Esophagus muscularis mucosa (tissue), 4 donors: Measurements from ENCODE around the gene MESP2. TPM values are rescaled to one million over a fixed set of nuclear protein-coding genes. Genes with fewer than 3 reads are reported as not detected.

ENCODE experiments used
- DNase-seq: peaks from one replicate; pipeline ENCODE4 v3.0.0-alpha.2; 2017; ENCODE audit errors: extremely low spot score
- H3K27ac ChIP-seq, 4 donors: fragments of 200-600 bp; sonication (generic); replicated peaks in 1 of 4; 1 replicate in 3 of 4; 2 replicates in 1 of 4; pipeline ENCODE4 v1.5.1; 2016 to 2019; ENCODE audit warnings: mild to moderate bottlenecking in 1 of 4
- H3K27me3 ChIP-seq, 4 donors: fragments of 200-600 bp; sonication (generic); one replicate each; pipeline versions ENCODE4 v1.5.1 to v1.6.0; 2016 to 2019
- H3K36me3 ChIP-seq, 4 donors: fragments of 200-600 bp; sonication (generic); one replicate each; pipeline ENCODE4 v1.5.1; 2016 to 2019
- H3K4me1 ChIP-seq, 4 donors: fragments of 200-600 bp; sonication (generic); one replicate each; pipeline ENCODE4 v1.5.1; 2016 to 2019
- H3K4me3 ChIP-seq, 4 donors: fragments of 200-600 bp; sonication (generic); 1 replicate in 2 of 4; 2 replicates in 2 of 4; pipeline ENCODE4 v1.5.1; 2016 to 2019; ENCODE audit warnings: mild to moderate bottlenecking in 4 of 4, moderate library complexity in 1 of 4
- H3K9me3 ChIP-seq, 4 donors: fragments of 200-600 bp; sonication (generic); 1 replicate in 3 of 4; 2 replicates in 1 of 4; pipeline ENCODE4 v1.5.1; 2016 to 2019
- CTCF ChIP-seq, 3 experiments: fragments of 200-600 bp in 2 of 3; fragments of 450-650 bp in 1 of 3; sonication (generic) in 2 of 3; IDR thresholded peaks; one replicate each; pipeline ENCODE4 v1.5.1; 2017 to 2019; ENCODE audit warnings: antibody characterized with exemption in 3 of 3, mild to moderate bottlenecking in 2 of 3, moderate library complexity in 1 of 3
- EP300 ChIP-seq: sonication (generic); formaldehyde crosslinking; IDR thresholded peaks from one replicate; pipeline ENCODE4 v1.6.1; 2017; ENCODE audit warnings: antibody characterized with exemption
- POLR2A ChIP-seq: fragments of 450-650 bp; IDR thresholded peaks from one replicate; pipeline ENCODE4 v1.6.1; 2017; ENCODE audit warnings: antibody characterized with exemption, moderate library complexity, mild to moderate bottlenecking, low read depth
- POLR2AphosphoS5 ChIP-seq, 2 donors: sonication (generic); formaldehyde crosslinking; IDR thresholded peaks; one replicate each; pipeline ENCODE4 v1.6.1; 2017; ENCODE audit warnings: antibody characterized with exemption in 2 of 2
- WGBS: methylation state at CpG from one replicate; pipeline ENCODE4 v1.1.5; 2018; 5-methylcytosine and 5-hydroxymethylcytosine counted together
- intact Hi-C: fragments of 100-400 bp; cut with DNase I; formaldehyde crosslinking; loops from one replicate; pipeline ENCODE4 v1.15.1; 2023
- total RNA-seq, 4 donors: library from RNA; depleted of rRNA; stranded (reverse); fragments of >200 nt; gene quantifications; one replicate each; pipeline versions ENCODE4 v1.1.0 to v1.2.1, GENCODE V29; 2016

MESP2 gene
- total RNA-seq, 4 donors from 2014 or later: not detected

GRCh38 chr15:89809093-89809786, 33.1 kb downstream of the MESP2 start:
- no peaks in the 10 kb centered on the region for H3K9me3 ChIP-seq
- 89% methylated on average over 5 of the region's 8 CpGs for WGBS
- intact Hi-C loops: no loop called here
- no peak for TF ChIP-seq POLR2A
- no peak for TF ChIP-seq POLR2AphosphoS5 (IDR thresholded peaks at IDR 0.05)
- TF ChIP-seq CTCF (IDR thresholded peaks at IDR 0.05): no peak
- no peak for TF ChIP-seq EP300
- H3K27ac ChIP-seq: no peak overlapping the region
- H3K27me3 ChIP-seq: peaks cover 2 to 17% (median 5%) of the 10 kb centered on the region in 4 donors
- H3K4me1 ChIP-seq: peaks cover under 1 to 25% (median 14%) of the 10 kb centered on the region in 4 donors
- H3K4me3 ChIP-seq: no peak overlapping the region
- no peak for DNase-seq
- peaks cover 0 to under 1% (median 0%) of the 10 kb centered on the region in 4 donors for H3K36me3 ChIP-seq

DNA sequence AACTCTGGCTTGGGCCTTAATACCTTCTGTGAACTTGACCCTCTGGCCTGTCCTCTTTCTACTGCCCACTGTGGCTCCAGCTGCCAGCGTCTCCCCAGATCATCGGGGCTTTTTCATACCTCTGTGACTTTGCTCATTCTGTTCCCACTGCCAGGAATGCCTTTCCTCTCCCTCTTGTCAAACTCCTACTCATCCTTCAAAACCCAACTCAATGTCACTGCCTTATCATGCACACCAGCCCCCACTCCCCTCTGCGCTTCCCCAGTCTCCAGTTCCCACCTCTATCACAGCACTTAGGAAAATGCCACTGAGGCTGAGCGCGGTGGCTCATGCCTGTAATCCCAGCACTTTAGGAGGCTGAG, 33.6 kb downstream of the MESP2 start:
- TF ChIP-seq EP300 (no peak), POLR2AphosphoS5 (IDR thresholded peaks at IDR 0.05) (no peak), POLR2A (no peak), CTCF (IDR thresholded peaks at IDR 0.05) (no peak)
- Histone ChIP-seq H3K27me3 (peaks cover 8 to 22% (median 10%) of the 10 kb centered on the region in 4 donors), H3K4me1 (peaks cover 6 to 30% (median 20%) of the 10 kb centered on the region in 4 donors), H3K9me3 (no peaks in the 10 kb centered on the region), H3K36me3 (no peaks in the 10 kb centered on the region), H3K27ac (no peak overlapping the region), H3K4me3 (no peak overlapping the region)
- no peak for DNase-seq
- 99% methylated on average over 5 of the region's 5 CpGs for WGBS
- intact Hi-C loops: no loop called here

DNA sequence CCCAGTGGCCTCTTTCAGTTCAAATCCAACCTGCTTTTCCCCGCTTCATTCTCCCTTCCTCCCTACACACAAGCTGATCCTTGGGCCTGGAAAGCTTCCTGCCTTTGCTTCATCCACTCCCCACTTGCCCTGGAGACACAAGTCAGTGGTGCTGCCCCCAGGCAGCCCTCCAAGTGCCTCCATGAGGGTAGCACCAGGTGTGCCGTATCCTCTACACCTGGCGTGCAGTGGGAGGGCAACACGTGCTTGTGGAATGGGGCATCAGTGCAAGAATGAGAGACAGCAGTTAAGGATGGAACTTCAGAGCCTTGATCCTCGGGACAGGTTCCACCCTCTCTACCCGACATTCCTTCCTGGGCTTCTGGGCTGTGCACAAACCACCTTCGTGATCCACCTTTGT, 34.7 kb downstream of the MESP2 start:
- H3K4me1 ChIP-seq: peaks cover 11 to 34% (median 25%) of the 10 kb centered on the region in 4 donors
- no peak for DNase-seq
- TF ChIP-seq POLR2AphosphoS5 (IDR thresholded peaks at IDR 0.05) (no peak), CTCF (IDR thresholded peaks at IDR 0.05) (no peak), POLR2A (no peak), EP300 (no peak)
- H3K27me3 ChIP-seq: peaks cover 10 to 33% (median 20%) of the 10 kb centered on the region in 4 donors
- intact Hi-C loops: no loop called here
- no peaks in the 10 kb centered on the region for H3K36me3 ChIP-seq
- no peak overlapping the region for H3K4me3 ChIP-seq
- WGBS: 96% methylated on average over 7 of the region's 7 CpGs
- peaks cover 0 to 7% (median 5%) of the 10 kb centered on the region in 4 donors for H3K9me3 ChIP-seq
- no peak overlapping the region for H3K27ac ChIP-seq

GRCh38 chr15:89812011-89812846, 36.1 kb downstream of the MESP2 start:
- no peak overlapping the region for H3K4me3 ChIP-seq
- intact Hi-C loops: no loop called here
- peaks cover 0 to 10% (median 6%) of the 10 kb centered on the region in 4 donors for H3K9me3 ChIP-seq
- peak; percentile 28 to 53 for TF ChIP-seq POLR2AphosphoS5 (IDR thresholded peaks at IDR 0.05)
- TF ChIP-seq CTCF (IDR thresholded peaks at IDR 0.05): no peak
- no peak for TF ChIP-seq POLR2A
- H3K27me3 ChIP-seq: peaks cover 10 to 47% (median 24%) of the 10 kb centered on the region in 4 donors
- WGBS: no CpG with 5 or more reads among the region's 8 CpGs
- peak overlapping the region in 2 of 4 donors; percentile 52 to 53 for H3K27ac ChIP-seq
- DNase-seq: no peak
- peaks cover 11 to 34% (median 25%) of the 10 kb centered on the region in 4 donors for H3K4me1 ChIP-seq
- H3K36me3 ChIP-seq: no peaks in the 10 kb centered on the region
